GM19397 (cell line): ENCODE results near the gene NTM.

Source experiments
- ATAC-seq: cut with Tn5 transposase; IDR thresholded peaks from one replicate; pipeline ENCODE4 v1.9.1; 2021; ENCODE audit warnings: mild to moderate bottlenecking, moderate library complexity; ENCODE audit not compliant: unreplicated experiment

NTM gene

GRCh38 chr11:131899950-131900580 is 529.6 kb downstream of the NTM start:
- ATAC-seq: peak; percentile 57

GRCh38 chr11:131902421-131902820 is 532.0 kb downstream of the NTM start:
- ATAC-seq: no peak

- ATAC-seq: no peak
These were observed 532.7 kb downstream of the NTM start for GRCh38 chr11:131903074-131903473.

- no peak for ATAC-seq
These were observed 534.3 kb downstream of the NTM start for GRCh38 chr11:131904756-131905155.

GRCh38 chr11:131906963-131907362 is 536.5 kb downstream of the NTM start:
- ATAC-seq: no peak

GRCh38 chr11:131907371-131907770 is 537.0 kb downstream of the NTM start:
- no peak for ATAC-seq

- ATAC-seq: no peak
These were observed 537.9 kb downstream of the NTM start for GRCh38 chr11:131908316-131908715.

- ATAC-seq: no peak
These were observed 539.2 kb downstream of the NTM start for GRCh38 chr11:131909426-131910177.

- ATAC-seq: no peak
These were observed 539.7 kb downstream of the NTM start for GRCh38 chr11:131910178-131910522.

GRCh38 chr11:131910523-131911387 is 540.3 kb downstream of the NTM start:
- no peak for ATAC-seq

- ATAC-seq: peak; percentile 56
These were observed 541.1 kb downstream of the NTM start for GRCh38 chr11:131911388-131912032.

- no peak for ATAC-seq
These were observed 541.7 kb downstream of the NTM start for GRCh38 chr11:131912134-131912533.

- no peak for ATAC-seq
These were observed 542.9 kb downstream of the NTM start for GRCh38 chr11:131913267-131913666.

GRCh38 chr11:131914361-131914774 is 544.0 kb downstream of the NTM start:
- ATAC-seq: no peak

- no peak for ATAC-seq
These were observed 546.2 kb downstream of the NTM start for GRCh38 chr11:131916638-131917037.

- no peak for ATAC-seq
These were observed 547.4 kb downstream of the NTM start for GRCh38 chr11:131917634-131918384.

- ATAC-seq: no peak
These were observed 548.2 kb downstream of the NTM start for GRCh38 chr11:131918663-131919062.

GRCh38 chr11:131922220-131922619 is 551.8 kb downstream of the NTM start:
- no peak for ATAC-seq

GRCh38 chr11:131923309-131923708 is 552.9 kb downstream of the NTM start:
- no peak for ATAC-seq

GRCh38 chr11:131924001-131924400 is 553.6 kb downstream of the NTM start:
- no peak for ATAC-seq
